ENCODE data around the gene PRR13. TPM values are rescaled to one million over a fixed set of nuclear protein-coding genes. Genes with fewer than 3 reads are reported as not detected.

Gene PRR13
- total and polyA plus RNA-seq, 4 experiments from 2014 or later, result 242 to 843 (median 396) TPM

GRCh38 chr12:53423597-53423996, 17.9 kb upstream of the PRR13 start, which contains the start of gene AMHR2:
Gene AMHR2, plus strand, starts transcription at chr12:53423855. Its CDS starts 80 bp downstream, at chr12:53423935.
- Histone ChIP-seq H3K36me3 (ENCODE audit: insufficient read depth, low read length) (no peaks in the 10 kb centered on the region), H3K27me3 (ENCODE audit: insufficient read depth, low read length) (no peaks in the 10 kb centered on the region), H3K4me1 (ENCODE audit: insufficient read depth, low read length) (peaks cover 5% of the 10 kb centered on the region), H3K9me3 (ENCODE audit: control insufficient read depth in 1 of 2, low read length in 2 of 2) (no peaks in the 10 kb centered on the region), H3K4me3 (ENCODE audit: low read length in 2 of 2) (no peak within 1 kb of the TSS), H3K27ac (ENCODE audit: low read depth, low read length) (no peak within 1 kb of the TSS)
- DNase-seq, result no peak
- ChIA-PET CTCF (ENCODE audit: partially characterized antibody) (interaction anchor here (0.6 to 5.5 kb wide), 9 partner anchors 16 to 99 kb away, joined by 3 to 203 read pairs (median 10); partner anchors contain the start of genes NPFF and SP1), POLR2A (ENCODE audit: partially characterized antibody) (interaction anchor here (1.9 kb wide), 1 partner anchor 71 kb away, joined by 4 read pairs; no protein-coding TSS in a partner anchor)
- Mint-ChIP-seq H3K4me3 (no peak within 1 kb of the TSS), H3K4me1 (peaks cover 5 to 12% (median 11%) of the 10 kb centered on the region in 4 donors), H3K27me3 (no peaks in the 10 kb centered on the region), H3K9me3 (no peaks in the 10 kb centered on the region), H3K36me3 (no peaks in the 10 kb centered on the region), H3K27ac (no peak within 1 kb of the TSS)
- intact Hi-C loops (cut with micrococcal nuclease), result no loop called here

DNA sequence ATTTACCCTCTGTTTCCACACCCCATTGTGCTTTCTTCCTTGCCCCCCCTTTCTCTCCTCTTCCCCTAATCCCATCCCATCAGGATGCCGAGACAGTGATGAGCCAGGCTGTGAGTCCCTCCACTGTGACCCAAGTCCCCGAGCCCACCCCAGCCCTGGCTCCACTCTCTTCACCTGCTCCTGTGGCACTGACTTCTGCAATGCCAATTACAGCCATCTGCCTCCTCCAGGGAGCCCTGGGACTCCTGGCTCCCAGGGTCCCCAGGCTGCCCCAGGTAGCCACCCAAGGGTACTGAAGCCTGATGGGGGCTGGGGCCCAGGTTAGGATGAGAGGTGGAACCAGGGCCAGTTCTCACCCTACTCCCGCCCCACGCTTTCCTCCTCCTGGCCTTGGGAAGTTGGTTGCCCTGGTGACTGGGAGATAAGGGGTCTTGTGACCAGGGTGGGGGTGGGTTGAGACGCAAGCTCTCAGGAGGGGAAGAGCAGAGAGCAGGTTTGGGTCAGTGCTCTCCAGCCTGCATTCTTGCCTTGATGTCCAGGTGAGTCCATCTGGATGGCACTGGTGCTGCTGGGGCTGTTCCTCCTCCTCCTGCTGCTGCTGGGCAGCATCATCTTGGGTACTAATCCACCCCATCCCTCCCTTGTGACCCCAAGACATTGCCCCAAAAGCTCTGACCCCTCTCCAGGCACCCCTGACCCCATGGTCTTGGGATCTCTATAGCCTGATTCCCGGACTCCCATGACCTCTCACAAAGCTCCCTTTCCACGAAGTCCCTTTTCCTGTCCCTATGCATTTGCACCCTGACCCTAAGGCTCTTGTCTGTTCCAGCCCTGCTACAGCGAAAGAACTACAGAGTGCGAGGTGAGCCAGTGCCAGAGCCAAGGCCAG, 16.7 kb upstream of the PRR13 start:
- Histone ChIP-seq H3K36me3 (ENCODE audit: insufficient read depth, low read length) (no peaks in the 10 kb centered on the region), H3K27me3 (ENCODE audit: insufficient read depth, low read length) (no peaks in the 10 kb centered on the region), H3K4me3 (ENCODE audit: low read length in 2 of 2) (no peak overlapping the region), H3K27ac (ENCODE audit: low read depth, low read length) (no peak overlapping the region), H3K4me1 (ENCODE audit: insufficient read depth, low read length) (peaks cover 5% of the 10 kb centered on the region), H3K9me3 (ENCODE audit: control insufficient read depth in 1 of 2, low read length in 2 of 2) (no peaks in the 10 kb centered on the region)
- no peaks in the 10 kb centered on the region for H3K9me3 Mint-ChIP-seq
- no peaks in the 10 kb centered on the region for H3K27me3 Mint-ChIP-seq
- H3K36me3 Mint-ChIP-seq, result no peaks in the 10 kb centered on the region
- ChIA-PET CTCF (ENCODE audit: partially characterized antibody) (interaction anchor here (1.7 to 5.5 kb wide), 5 partner anchors 72 to 85 kb away, joined by 9 to 203 read pairs (median 24); partner anchors contain the start of gene NPFF), POLR2A (ENCODE audit: partially characterized antibody) (interaction anchor here (1.2 kb wide), 2 partner anchors 17 to 104 kb away, joined by 3 read pairs; partner anchors contain the start of gene PRR13)
- DNase-seq, result no peak
- no peak overlapping the region for H3K27ac Mint-ChIP-seq
- peaks cover 5 to 9% (median 6%) of the 10 kb centered on the region in 4 donors for H3K4me1 Mint-ChIP-seq
- H3K4me3 Mint-ChIP-seq, result no peak overlapping the region
- intact Hi-C loops (cut with micrococcal nuclease), result no loop called here

- CTCF ChIA-PET (ENCODE audit: partially characterized antibody), result interaction anchor here (1.7 to 2.2 kb wide), 2 partner anchors 72 to 83 kb away, joined by 9 to 24 read pairs; no protein-coding TSS in a partner anchor
- H3K4me3 Mint-ChIP-seq, result no peak overlapping the region
- Histone ChIP-seq H3K36me3 (ENCODE audit: insufficient read depth, low read length) (no peaks in the 10 kb centered on the region), H3K4me3 (ENCODE audit: low read length in 2 of 2) (no peak overlapping the region), H3K9me3 (ENCODE audit: control insufficient read depth in 1 of 2, low read length in 2 of 2) (no peaks in the 10 kb centered on the region), H3K27ac (ENCODE audit: low read depth, low read length) (no peak overlapping the region), H3K4me1 (ENCODE audit: insufficient read depth, low read length) (peaks cover 5% of the 10 kb centered on the region), H3K27me3 (ENCODE audit: insufficient read depth, low read length) (no peaks in the 10 kb centered on the region)
- no peaks in the 10 kb centered on the region for H3K9me3 Mint-ChIP-seq
- no peaks in the 10 kb centered on the region for H3K36me3 Mint-ChIP-seq
- DNase-seq, result no peak
- H3K4me1 Mint-ChIP-seq, result peaks cover 5 to 7% (median 6%) of the 10 kb centered on the region in 4 donors
- intact Hi-C loops (cut with micrococcal nuclease), result no loop called here
- H3K27ac Mint-ChIP-seq, result no peak overlapping the region
- H3K27me3 Mint-ChIP-seq, result no peaks in the 10 kb centered on the region
- POLR2A ChIA-PET (ENCODE audit: partially characterized antibody), result interaction anchor here (1.2 kb wide), 2 partner anchors 16 to 105 kb away, joined by 3 read pairs; partner anchors contain the start of gene PRR13
Observed at GRCh38 chr12:53425515-53426150, 15.9 kb upstream of the PRR13 start.

- ChIA-PET POLR2A (ENCODE audit: partially characterized antibody) (interaction anchor here (1.5 kb wide), 1 partner anchor 107 kb away, joined by 5 read pairs; the partner anchor contains the start of gene AAAS), CTCF (ENCODE audit: partially characterized antibody) (interaction anchor here (1.0 to 1.3 kb wide), 3 partner anchors 76 to 83 kb away, joined by 3 read pairs; no protein-coding TSS in a partner anchor)
- H3K27me3 ChIP-seq (ENCODE audit: insufficient read depth, low read length), result no peaks in the 10 kb centered on the region
- Mint-ChIP-seq H3K4me1 (peaks cover 0 to 1% (median 0%) of the 10 kb centered on the region in 4 donors), H3K36me3 (no peaks in the 10 kb centered on the region), H3K4me3 (no peak overlapping the region), H3K27ac (peak overlapping the region in 5 of 7 donors; percentile 1 to 53 (median 36)), H3K27me3 (no peaks in the 10 kb centered on the region), H3K9me3 (no peaks in the 10 kb centered on the region)
- no peak overlapping the region for H3K4me3 ChIP-seq (ENCODE audit: low read length in 2 of 2)
- intact Hi-C loops (cut with micrococcal nuclease), result no loop called here
- H3K36me3 ChIP-seq (ENCODE audit: insufficient read depth, low read length), result no peaks in the 10 kb centered on the region
- H3K4me1 ChIP-seq (ENCODE audit: insufficient read depth, low read length), result no peaks in the 10 kb centered on the region
- no peak overlapping the region for H3K27ac ChIP-seq (ENCODE audit: low read depth, low read length)
- DNase-seq, result no peak
- H3K9me3 ChIP-seq (ENCODE audit: control insufficient read depth in 1 of 2, low read length in 2 of 2), result no peaks in the 10 kb centered on the region
Observed at GRCh38 chr12:53427905-53428594, 13.5 kb upstream of the PRR13 start.

GRCh38 chr12:53428741-53429140, 12.8 kb upstream of the PRR13 start:
- intact Hi-C loops (cut with micrococcal nuclease), result no loop called here
- H3K36me3 ChIP-seq (ENCODE audit: insufficient read depth, low read length), result no peaks in the 10 kb centered on the region
- H3K4me3 Mint-ChIP-seq, result no peak overlapping the region
- H3K4me1 Mint-ChIP-seq, result peaks cover 0 to 1% (median 0%) of the 10 kb centered on the region in 4 donors
- H3K9me3 ChIP-seq (ENCODE audit: control insufficient read depth in 1 of 2, low read length in 2 of 2), result no peaks in the 10 kb centered on the region
- ChIA-PET POLR2A (ENCODE audit: partially characterized antibody) (interaction anchor here (1.5 kb wide), 1 partner anchor 108 kb away, joined by 5 read pairs; the partner anchor contains the start of gene AAAS), CTCF (ENCODE audit: partially characterized antibody) (interaction anchor here (1.0 kb wide), 1 partner anchor 83 kb away, joined by 3 read pairs; no protein-coding TSS in a partner anchor)
- no peaks in the 10 kb centered on the region for H3K27me3 Mint-ChIP-seq
- no peaks in the 10 kb centered on the region for H3K4me1 ChIP-seq (ENCODE audit: insufficient read depth, low read length)
- no peak overlapping the region for H3K27ac ChIP-seq (ENCODE audit: low read depth, low read length)
- H3K9me3 Mint-ChIP-seq, result no peaks in the 10 kb centered on the region
- H3K4me3 ChIP-seq (ENCODE audit: low read length in 2 of 2), result no peak overlapping the region
- no peaks in the 10 kb centered on the region for H3K36me3 Mint-ChIP-seq
- no peaks in the 10 kb centered on the region for H3K27me3 ChIP-seq (ENCODE audit: insufficient read depth, low read length)
- no peak for DNase-seq
- H3K27ac Mint-ChIP-seq, result no peak overlapping the region

DNA sequence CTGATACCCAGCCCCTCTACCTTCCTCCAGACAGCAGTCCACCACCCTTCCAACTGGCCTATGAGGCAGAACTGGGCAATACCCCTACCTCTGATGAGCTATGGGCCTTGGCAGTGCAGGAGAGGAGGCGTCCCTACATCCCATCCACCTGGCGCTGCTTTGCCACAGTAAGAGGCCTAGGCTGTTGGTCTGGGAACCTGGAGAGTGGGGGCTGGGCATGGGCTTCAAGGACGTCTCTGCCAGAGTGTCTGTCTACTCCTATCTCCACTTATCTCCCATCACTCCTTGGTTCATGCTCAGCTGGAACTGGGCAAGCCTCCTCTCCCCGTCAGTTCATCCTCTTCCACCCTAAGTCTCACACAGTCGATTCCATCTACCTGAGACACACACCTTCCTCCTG, 11.4 kb upstream of the PRR13 start:
- H3K9me3 Mint-ChIP-seq, result no peaks in the 10 kb centered on the region
- Histone ChIP-seq H3K4me3 (ENCODE audit: low read length in 2 of 2) (no peak overlapping the region), H3K36me3 (ENCODE audit: insufficient read depth, low read length) (no peaks in the 10 kb centered on the region), H3K4me1 (ENCODE audit: insufficient read depth, low read length) (no peaks in the 10 kb centered on the region), H3K27me3 (ENCODE audit: insufficient read depth, low read length) (no peaks in the 10 kb centered on the region), H3K9me3 (ENCODE audit: control insufficient read depth in 1 of 2, low read length in 2 of 2) (no peaks in the 10 kb centered on the region), H3K27ac (ENCODE audit: low read depth, low read length) (no peak overlapping the region)
- H3K4me3 Mint-ChIP-seq, result no peak overlapping the region
- no peaks in the 10 kb centered on the region for H3K27me3 Mint-ChIP-seq
- H3K27ac Mint-ChIP-seq, result no peak overlapping the region
- ChIA-PET POLR2A (ENCODE audit: partially characterized antibody) (interaction anchor here (1.4 kb wide), 1 partner anchor 11 kb away, joined by 3 read pairs; the partner anchor contains the start of gene PRR13), CTCF (ENCODE audit: partially characterized antibody) (interaction anchor here (0.5 to 3.5 kb wide), 5 partner anchors 9 to 270 kb away, joined by 3 to 13 read pairs (median 4); no protein-coding TSS in a partner anchor)
- H3K36me3 Mint-ChIP-seq, result no peaks in the 10 kb centered on the region
- H3K4me1 Mint-ChIP-seq, result peaks cover 0 to 1% (median 0%) of the 10 kb centered on the region in 4 donors
- no peak for DNase-seq
- intact Hi-C loops (cut with micrococcal nuclease), result no loop called here

All from CD4-positive, alpha-beta memory T cell (primary cell).